ENCODE measurements around the gene GPR137C. TPM values are rescaled to one million over a fixed set of nuclear protein-coding genes. Genes with fewer than 3 reads are reported as not detected.

Gene GPR137C
- total and polyA plus RNA-seq, 2 of the 4 experiments (the other 2 are of a cell fraction) = 0.72 to 0.91 TPM

DNA sequence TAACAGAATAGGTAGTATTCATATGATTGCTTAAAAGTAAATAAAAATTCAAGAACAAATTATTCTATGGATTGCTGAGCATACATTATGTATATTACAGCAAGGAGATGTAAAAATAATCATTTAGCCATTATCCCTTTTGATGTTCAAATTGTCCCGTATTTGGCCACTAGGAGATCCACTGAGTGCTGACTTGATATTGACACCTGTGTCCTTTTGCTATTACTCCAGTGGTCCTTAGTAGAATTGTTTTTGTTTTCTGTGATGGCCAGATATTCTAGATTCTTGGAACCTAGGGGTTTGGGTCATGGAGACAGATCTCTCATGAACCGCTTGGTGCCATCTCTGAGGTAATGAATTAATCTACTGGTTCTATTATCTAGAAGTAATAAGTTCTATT lies 126.0 kb downstream of the GPR137C start:
- CTCF ChIA-PET = interaction anchor here (0.6 to 1.3 kb wide), 2 partner anchors 10 to 23 kb away, joined by 4 to 5 read pairs; no protein-coding TSS in a partner anchor
- DNase-seq = no peak
- H4K8ac ChIP-seq (ENCODE audit: low read depth in 2 of 2, low read length in 2 of 2) = no peak overlapping the region
- peaks cover 11% of the 10 kb centered on the region; the same call in 1 of the 2 replicates for H3K36me3 ChIP-seq (ENCODE audit: control insufficient read depth, insufficient read depth, low read length)
- no peak overlapping the region for H2BK15ac ChIP-seq (ENCODE audit: low read depth, low read length)
- peaks cover 4% of the 10 kb centered on the region; the same call in 1 of the 2 replicates for H3K9me1 ChIP-seq (ENCODE audit: insufficient read depth, low read length)
- no peak overlapping the region for H3K4me3 ChIP-seq (ENCODE audit: insufficient read depth, low read depth, low read length)
- no peak overlapping the region for H3K9ac ChIP-seq (ENCODE audit: low read depth, low read length)
- no peak for ATAC-seq (ENCODE audit: low read depth)
- H3K14ac ChIP-seq (replicated peaks; ENCODE audit: low read depth, low read length) = no peak overlapping the region
- peaks cover 7 to 28% of the 10 kb centered on the region in 2 experiments; a peak in 3 of 4 replicates for H3K79me1 ChIP-seq (ENCODE audit: low read depth in 1 of 2, low read length in 2 of 2)
- no peak overlapping the region for H2BK5ac ChIP-seq (ENCODE audit: low read depth, low read length, poor library complexity, severe bottlenecking)
- BruUV-seq (replicated peaks) = no TSS peak
- no peak overlapping the region for H3K23ac ChIP-seq (ENCODE audit: low read depth, low read length)
- no peak overlapping the region for H3K27ac ChIP-seq (ENCODE audit: insufficient read depth, low read length)
- in situ Hi-C loops (cut with MboI; ENCODE audit: low sequenced_read_pairs) = loop anchor here (25.0 kb wide), 1 partner anchor 366 kb away; the partner anchor contains the start of gene PTGER2
- TF ChIP-seq MAZ (IDR thresholded peaks at IDR 0.05; ENCODE audit: borderline replicate concordance, low read depth, low read length) (no peak), CEBPB (IDR thresholded peaks at IDR 0.05; ENCODE audit: low read depth, low read length) (no peak), CHD1 (IDR thresholded peaks at IDR 0.05; ENCODE audit: low read depth, low read length) (no peak)
- TF ChIP-seq, protein P1, sequence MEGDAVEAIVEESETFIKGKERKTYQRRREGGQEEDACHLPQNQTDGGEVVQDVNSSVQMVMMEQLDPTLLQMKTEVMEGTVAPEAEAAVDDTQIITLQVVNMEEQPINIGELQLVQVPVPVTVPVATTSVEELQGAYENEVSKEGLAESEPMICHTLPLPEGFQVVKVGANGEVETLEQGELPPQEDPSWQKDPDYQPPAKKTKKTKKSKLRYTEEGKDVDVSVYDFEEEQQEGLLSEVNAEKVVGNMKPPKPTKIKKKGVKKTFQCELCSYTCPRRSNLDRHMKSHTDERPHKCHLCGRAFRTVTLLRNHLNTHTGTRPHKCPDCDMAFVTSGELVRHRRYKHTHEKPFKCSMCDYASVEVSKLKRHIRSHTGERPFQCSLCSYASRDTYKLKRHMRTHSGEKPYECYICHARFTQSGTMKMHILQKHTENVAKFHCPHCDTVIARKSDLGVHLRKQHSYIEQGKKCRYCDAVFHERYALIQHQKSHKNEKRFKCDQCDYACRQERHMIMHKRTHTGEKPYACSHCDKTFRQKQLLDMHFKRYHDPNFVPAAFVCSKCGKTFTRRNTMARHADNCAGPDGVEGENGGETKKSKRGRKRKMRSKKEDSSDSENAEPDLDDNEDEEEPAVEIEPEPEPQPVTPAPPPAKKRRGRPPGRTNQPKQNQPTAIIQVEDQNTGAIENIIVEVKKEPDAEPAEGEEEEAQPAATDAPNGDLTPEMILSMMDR (conservative IDR thresholded peaks at IDR 0.05; ENCODE audit: low read depth, low read length) = peak; percentile 14; the same call in 1 of the 2 replicates
- no peak overlapping the region for H3K18ac ChIP-seq (ENCODE audit: low read depth, low read length)
- H3K56ac ChIP-seq (ENCODE audit: extremely low read depth, insufficient read depth, low read length) = no peak overlapping the region
- no peak overlapping the region for H4K5ac ChIP-seq (ENCODE audit: low read depth, low read length)
- no peak overlapping the region for H3K4ac ChIP-seq (ENCODE audit: low read depth, low read length)
- H3K4me2 ChIP-seq (ENCODE audit: low read depth, low read length) = no peak overlapping the region
- H2AK5ac ChIP-seq (ENCODE audit: low read depth, low read length) = no peak overlapping the region
- H3K27me3 ChIP-seq (ENCODE audit: control insufficient read depth, insufficient read depth, low read length) = no peaks in the 10 kb centered on the region
- dilution Hi-C loops (cut with HindIII; ENCODE audit: low sequenced_read_pairs, unreplicated experiment) = no loop called here
- H3K4me1 ChIP-seq (ENCODE audit: control insufficient read depth, insufficient read depth, low read length) = no peaks in the 10 kb centered on the region
- no peak overlapping the region for H4K91ac ChIP-seq (ENCODE audit: insufficient read depth, low read depth, low read length)
- intact Hi-C loops (cut with micrococcal nuclease) = no loop called here
- no peak overlapping the region for H2BK20ac ChIP-seq (ENCODE audit: low read depth, low read length)
- WGBS, 2 experiments (ENCODE audit: extremely low coverage in 2 of 2, insufficient read length in 1 of 2) = no CpG with 5 or more reads among the region's 2 CpGs
- no peaks in the 10 kb centered on the region; the same call in 1 of the 2 replicates for H4K20me1 ChIP-seq (ENCODE audit: insufficient read depth, low read length)
- H3K9me3 ChIP-seq (ENCODE audit: control insufficient read depth, insufficient read depth, low read length) = no peaks in the 10 kb centered on the region
- POLR2A ChIA-PET (ENCODE audit: unreplicated experiment) = no interaction called here
- H2BK120ac ChIP-seq (ENCODE audit: low read depth, low read length) = no peak overlapping the region
- H2AFZ ChIP-seq (replicated peaks; ENCODE audit: low read length, poor library complexity) = no peak overlapping the region
- no peak overlapping the region for H2AK9ac ChIP-seq (replicated peaks; ENCODE audit: low read depth, low read length, poor library complexity)
